Measurements from ENCODE around the gene NOL11.
A peak's percentile ranks its signal among the peaks of the same experiment; 100 is the strongest.
"Not testable (repeated sequence)": the region's sequence is repeated elsewhere in the genome, so short reads cannot be mapped to it uniquely, and the experiment has no call there.

Gene NOL11

GRCh38 chr17:67717624-67718324 lies at the start of gene NOL11:
Gene NOL11 (plus strand): TSS chr17:67717936. CDS start chr17:67717948, 12 bp downstream.
- peak; percentile 95 to 99 (median 97) for DNase-seq (ENCODE audit: low read depth in 2 of 3, low spot score in 2 of 3)

DNA sequence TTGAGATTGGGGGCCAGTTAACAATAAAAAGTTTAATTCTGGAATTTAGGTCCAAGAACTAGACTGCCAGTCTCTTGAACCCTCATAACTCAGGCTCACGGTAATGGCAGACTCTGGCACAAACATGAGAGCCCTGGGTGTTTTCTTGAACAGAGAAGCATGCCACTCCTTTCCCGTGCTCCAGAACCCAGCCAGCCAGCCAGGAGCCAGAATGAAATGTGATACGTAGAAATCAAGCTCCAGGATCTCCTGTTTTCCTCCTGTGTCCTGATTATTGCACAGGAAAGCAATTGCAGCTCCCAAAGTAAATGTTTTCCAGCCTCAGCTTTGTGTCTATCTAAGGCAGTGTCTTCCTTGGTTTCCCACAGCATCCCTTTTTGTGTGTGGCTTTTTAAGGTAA lies 46.2 kb upstream of the NOL11 start:
- DNase-seq (ENCODE audit: low read depth in 2 of 3, low spot score in 2 of 3) = no peak

DNA sequence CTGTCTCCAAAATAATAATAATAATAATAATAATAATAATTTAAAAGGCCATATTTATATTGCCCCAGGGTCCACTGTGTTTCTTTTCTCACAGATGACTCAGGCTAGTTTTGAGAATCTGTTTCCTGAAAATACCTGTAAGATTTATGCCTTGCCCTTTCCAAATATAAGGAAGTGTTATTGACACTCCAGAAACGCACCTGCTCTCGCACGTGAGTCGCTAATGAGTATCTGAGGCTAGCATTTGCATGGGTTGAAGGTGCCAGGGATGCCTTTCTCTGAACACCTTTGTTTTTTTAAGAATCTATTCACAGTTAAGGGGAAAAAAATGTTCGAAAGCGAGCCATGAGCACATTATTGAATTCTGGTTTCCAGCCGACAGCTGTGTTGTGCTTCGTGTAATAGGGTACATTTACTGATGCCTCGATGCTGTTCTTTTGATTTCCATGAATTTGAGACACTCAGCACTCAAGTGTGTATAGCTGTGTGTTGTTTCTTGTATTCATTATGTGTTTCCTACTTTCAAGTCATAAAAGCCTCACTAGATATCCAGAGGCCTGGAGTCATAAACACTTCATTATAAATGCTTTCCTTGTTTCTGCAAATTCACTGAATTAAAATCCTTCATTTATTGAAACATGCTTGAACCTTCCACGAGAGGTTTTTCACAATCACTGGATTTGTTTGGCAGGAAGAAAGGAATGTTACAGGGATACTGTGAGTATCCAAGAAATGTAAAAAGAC lies 45.0 kb upstream of the NOL11 start:
- no peak for DNase-seq (ENCODE audit: low read depth in 2 of 3, low spot score in 2 of 3)

DNA sequence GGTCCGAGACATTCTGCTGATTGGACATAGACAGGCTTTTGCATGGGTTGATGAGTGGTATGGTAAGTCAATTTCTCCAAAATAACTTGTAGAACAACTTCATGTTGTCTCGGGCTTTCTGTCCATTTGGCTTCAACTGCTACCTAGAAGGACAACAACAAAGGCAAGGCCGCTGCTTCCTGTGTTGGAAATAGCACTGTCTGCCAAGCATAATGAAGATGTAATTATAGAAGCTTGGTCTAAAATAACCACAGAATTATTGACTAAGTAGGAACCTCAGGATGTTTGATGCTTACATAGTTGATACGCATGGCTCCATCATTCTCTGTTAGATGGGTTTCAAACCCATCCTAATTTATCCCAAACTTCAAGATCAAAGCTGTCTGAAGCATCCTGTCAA lies 42.3 kb upstream of the NOL11 start:
- no peak for DNase-seq (ENCODE audit: low read depth in 2 of 3, low spot score in 2 of 3)

GRCh38 chr17:67676305-67676704 lies 41.4 kb upstream of the NOL11 start:
- DNase-seq (ENCODE audit: low read depth in 2 of 3, low spot score in 2 of 3) = no peak

GRCh38 chr17:67678414-67678813 lies 39.3 kb upstream of the NOL11 start:
- DNase-seq (ENCODE audit: low read depth in 2 of 3, low spot score in 2 of 3) = no peak

DNA sequence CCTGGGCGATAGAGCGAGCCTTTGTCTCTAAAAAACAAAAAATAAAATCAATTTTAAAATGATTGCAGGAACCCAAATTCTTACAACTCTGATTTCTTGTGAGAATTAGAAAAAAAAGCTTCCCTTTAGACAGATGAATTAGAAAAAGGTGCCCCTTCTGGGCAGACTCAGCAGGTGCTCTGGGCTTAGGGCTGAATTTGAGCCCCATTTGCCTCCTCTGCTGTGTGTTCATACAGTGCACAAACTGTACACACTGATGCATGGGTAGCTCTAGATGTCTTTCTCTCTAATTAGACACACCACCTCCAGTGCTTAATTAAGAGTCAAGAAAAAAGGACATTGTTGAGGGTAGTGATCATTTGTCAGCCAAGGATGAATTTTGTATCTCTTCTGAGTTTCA lies 38.5 kb upstream of the NOL11 start:
- no peak for DNase-seq (ENCODE audit: low read depth in 2 of 3, low spot score in 2 of 3)

- no peak for DNase-seq (ENCODE audit: low read depth in 2 of 3, low spot score in 2 of 3)
Observed at GRCh38 chr17:67679721-67680120, 38.0 kb upstream of the NOL11 start.

DNA sequence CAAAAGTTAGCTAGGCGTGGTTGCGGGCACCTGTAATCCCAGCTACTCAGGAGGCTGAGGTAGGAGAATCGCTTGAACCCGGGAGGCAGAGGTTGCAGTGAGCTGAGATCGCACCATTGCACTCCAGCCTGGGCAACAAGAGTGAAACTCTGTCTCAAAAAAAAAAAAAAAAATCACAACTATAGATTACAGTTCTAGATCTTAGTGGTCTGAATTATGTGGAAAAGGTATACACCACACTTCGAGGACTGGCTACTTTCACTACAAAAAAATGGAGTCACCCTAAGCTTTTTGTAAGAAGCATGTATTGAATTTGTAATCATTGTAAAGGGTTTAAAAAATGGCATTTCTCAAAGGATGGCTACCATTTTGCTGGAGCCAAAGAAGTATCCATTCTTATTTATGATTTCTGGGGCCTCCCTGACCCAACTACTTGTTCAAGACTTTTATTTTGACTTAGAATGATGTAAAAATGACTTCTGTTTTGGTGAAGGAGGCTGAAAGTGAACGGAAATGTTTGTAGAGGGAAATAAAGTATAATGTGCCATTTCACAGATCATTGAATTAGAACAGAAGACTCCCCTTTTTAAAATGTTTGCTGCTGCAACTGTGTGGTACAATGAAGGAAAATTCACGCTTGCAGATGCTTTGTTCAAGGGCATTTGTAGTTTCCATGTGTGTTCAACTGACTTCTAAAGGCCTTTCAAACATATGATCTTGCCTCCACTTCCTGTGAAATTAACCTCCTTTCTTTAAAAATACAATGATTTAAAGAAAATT lies 37.1 kb upstream of the NOL11 start:
- DNase-seq (ENCODE audit: low read depth in 2 of 3, low spot score in 2 of 3) = no peak

- no peak for DNase-seq (ENCODE audit: low read depth in 2 of 3, low spot score in 2 of 3)
Observed at GRCh38 chr17:67682196-67682595, 35.5 kb upstream of the NOL11 start.

DNA sequence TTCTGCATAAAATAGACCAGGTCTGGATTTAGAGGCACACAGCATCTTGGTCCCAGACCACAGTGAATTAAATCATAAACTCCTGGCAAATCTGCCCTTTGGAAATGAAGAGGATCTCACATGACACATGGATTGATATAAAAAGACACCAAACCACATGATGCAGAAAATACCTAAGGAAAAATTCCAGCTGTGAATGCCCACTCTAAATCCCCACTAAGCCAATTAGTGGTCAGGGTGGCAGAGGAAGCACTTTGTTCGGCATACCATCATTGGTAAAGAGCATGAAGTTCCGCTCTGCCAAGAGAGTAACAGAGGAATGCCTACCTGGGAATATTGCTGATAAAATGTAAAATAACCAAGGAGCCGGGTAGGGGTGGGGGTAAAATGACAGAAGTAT lies 32.4 kb upstream of the NOL11 start:
- DNase-seq (ENCODE audit: low read depth in 2 of 3, low spot score in 2 of 3) = no peak

- DNase-seq (ENCODE audit: low read depth in 2 of 3, low spot score in 2 of 3) = no peak
Observed at GRCh38 chr17:67686241-67686640, 31.5 kb upstream of the NOL11 start.

GRCh38 chr17:67687511-67687910 lies 30.2 kb upstream of the NOL11 start:
- no peak for DNase-seq (ENCODE audit: low read depth in 2 of 3, low spot score in 2 of 3)

DNA sequence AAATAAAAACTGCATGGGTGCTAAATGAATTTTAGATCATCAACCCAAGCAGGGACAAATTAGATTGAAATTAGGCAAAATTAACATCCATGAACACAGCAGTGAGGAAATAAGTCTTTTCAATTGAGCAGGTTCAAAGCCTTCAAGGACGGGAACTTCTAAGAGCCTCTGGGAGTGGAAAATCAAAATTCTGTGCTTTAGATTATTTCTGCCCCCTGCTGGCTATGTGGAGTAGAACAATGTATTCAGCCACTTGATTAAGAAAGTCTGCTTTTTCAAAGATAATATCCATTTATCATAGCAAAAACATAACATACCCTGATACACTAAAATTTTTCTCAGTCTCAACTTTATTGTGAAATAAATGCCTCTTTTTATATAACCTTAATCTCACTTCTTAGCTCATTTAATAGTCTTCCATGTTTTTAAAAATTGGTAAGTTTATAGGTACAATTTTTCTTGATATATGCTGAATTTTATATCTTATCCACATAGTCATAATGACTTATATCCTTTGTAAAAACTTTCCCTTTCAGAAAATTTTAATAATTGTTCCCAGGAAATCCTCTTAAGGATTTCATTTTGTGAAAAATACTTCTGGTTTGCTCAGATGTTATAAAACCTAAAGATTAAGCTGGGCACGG lies 28.1 kb upstream of the NOL11 start:
- DNase-seq (ENCODE audit: low read depth in 2 of 3, low spot score in 2 of 3) = peak in 1 of 3 experiments; percentile 4

DNA sequence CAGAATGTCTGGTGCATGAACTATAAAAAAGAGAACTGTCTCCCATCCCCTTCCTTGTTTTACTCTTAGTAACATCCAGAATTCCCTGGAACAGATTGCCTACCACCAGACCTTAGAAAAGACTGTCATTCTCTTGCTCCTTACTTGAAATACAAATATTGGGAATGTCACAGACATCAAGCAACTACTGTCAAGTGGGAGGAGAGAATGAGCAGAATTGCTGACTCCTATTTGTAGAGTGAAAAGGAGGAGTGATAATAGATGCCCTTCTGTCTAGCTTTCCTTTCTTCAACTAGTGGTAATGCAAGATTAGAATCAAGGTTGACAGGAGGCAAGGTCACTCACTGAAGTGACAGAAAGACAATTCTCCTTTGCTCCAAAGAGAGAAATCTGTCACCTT lies 23.9 kb upstream of the NOL11 start:
- no peak for DNase-seq (ENCODE audit: low read depth in 2 of 3, low spot score in 2 of 3)

- no peak for DNase-seq (ENCODE audit: low read depth in 2 of 3, low spot score in 2 of 3)
Observed at GRCh38 chr17:67696347-67696746, 21.4 kb upstream of the NOL11 start.

DNA sequence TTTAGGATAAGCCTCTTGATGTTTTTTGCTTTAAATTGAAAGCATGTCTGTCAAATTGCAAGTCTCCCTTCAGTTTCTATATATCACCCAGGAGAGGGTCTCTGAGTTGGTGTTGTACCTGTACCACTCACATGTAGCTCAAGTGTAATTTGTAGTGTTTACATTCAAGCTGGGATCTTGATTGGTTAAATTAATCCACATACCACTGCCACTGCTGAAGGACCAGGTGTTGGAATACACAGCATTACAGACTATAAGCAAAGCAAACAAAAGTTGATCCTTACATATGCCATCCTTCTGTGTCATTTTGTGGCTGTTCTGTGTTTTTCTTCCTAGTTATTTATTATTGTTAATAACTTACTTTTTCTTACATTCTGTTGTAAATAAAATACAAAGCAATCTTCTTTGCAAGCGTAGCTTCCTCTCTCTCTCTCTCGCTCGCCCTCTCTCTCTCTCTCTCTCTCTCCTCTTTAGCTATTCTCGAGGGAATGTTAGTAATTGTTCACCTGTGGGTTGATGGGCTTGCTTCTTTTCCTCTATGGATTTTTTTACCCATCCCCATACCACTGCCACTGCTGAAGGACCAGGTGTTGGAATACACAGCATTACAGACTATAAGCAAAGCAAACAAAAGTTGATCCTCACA lies 20.8 kb upstream of the NOL11 start:
- no peak for DNase-seq (ENCODE audit: low read depth in 2 of 3, low spot score in 2 of 3)

- no peak for DNase-seq (ENCODE audit: low read depth in 2 of 3, low spot score in 2 of 3)
Observed at GRCh38 chr17:67700037-67700724, 17.6 kb upstream of the NOL11 start.

- DNase-seq (ENCODE audit: low read depth in 2 of 3, low spot score in 2 of 3) = no peak
Observed at GRCh38 chr17:67700725-67701119, 17.0 kb upstream of the NOL11 start.

GRCh38 chr17:67702861-67703260 lies 14.9 kb upstream of the NOL11 start:
- DNase-seq (ENCODE audit: low read depth in 2 of 3, low spot score in 2 of 3) = not testable (repeated sequence)

Data from activated CD8-positive, alpha-beta memory T cell treated with anti-CD3 and anti-CD28 coated beads for 48 hours (primary cell).